Activated naive CD4-positive, alpha-beta T cell treated with anti-CD3 and anti-CD28 coated beads, Interleukin-2, amount 10 ng/mL, durations not matched to agents 7 days and 5 days (primary cell): ENCODE data around the gene GLOD4.
A peak's percentile ranks its signal among the peaks of the same experiment; 100 is the strongest.
"Not testable (repeated sequence)": the region's sequence is repeated elsewhere in the genome, so short reads cannot be mapped to it uniquely, and the experiment has no call there.

Source experiments
- CTCF ChIA-PET: fragments of 350-600 bp; sonication (Branson Sonifier 250); formaldehyde crosslinking; loops from one replicate; lab custom pipeline; 2021; ENCODE audit warnings: antibody characterized with exemption; lab: Charles Lee
- DNase-seq: peaks from one replicate; pipeline ENCODE4 v3.0.0-alpha.2; 2020
- H3K27ac Mint-ChIP-seq: one replicate; pipeline ENCODE4 v1.8.0; 2021; ENCODE audit warnings: mild to moderate bottlenecking, moderate library complexity, mixed read lengths
- H3K27me3 Mint-ChIP-seq: one replicate; pipeline ENCODE4 v1.8.0; 2021; ENCODE audit warnings: mild to moderate bottlenecking, mixed read lengths
- H3K36me3 Mint-ChIP-seq: one replicate; pipeline ENCODE4 v1.8.0; 2021; ENCODE audit warnings: mixed read lengths
- H3K4me1 Mint-ChIP-seq: one replicate; pipeline ENCODE4 v1.8.0; 2021; ENCODE audit warnings: mixed read lengths
- H3K4me3 Mint-ChIP-seq: one replicate; pipeline ENCODE4 v1.8.0; 2021; ENCODE audit warnings: mild to moderate bottlenecking, moderate library complexity, mixed read lengths
- H3K9me3 Mint-ChIP-seq: one replicate; pipeline ENCODE4 v1.8.0; 2021; ENCODE audit warnings: mixed read lengths

The GLOD4 gene

GRCh38 chr17:773467-774312, 8.4 kb downstream of the GLOD4 start:
- H3K4me1 Mint-ChIP-seq = peaks cover 6% of the 10 kb centered on the region
- no peaks in the 10 kb centered on the region for H3K27me3 Mint-ChIP-seq
- peaks cover 63% of the 10 kb centered on the region for H3K36me3 Mint-ChIP-seq
- H3K4me3 Mint-ChIP-seq = no peak overlapping the region
- H3K27ac Mint-ChIP-seq = no peak overlapping the region
- DNase-seq = no peak
- H3K9me3 Mint-ChIP-seq = no peaks in the 10 kb centered on the region
- CTCF ChIA-PET = interaction anchor here (0.6 kb wide), 1 partner anchor 20 kb away, joined by 3 read pairs; no protein-coding TSS in a partner anchor

- CTCF ChIA-PET = no interaction called here
- Mint-ChIP-seq H3K36me3 (peaks cover 62% of the 10 kb centered on the region), H3K27ac (no peak overlapping the region), H3K4me3 (no peak overlapping the region), H3K9me3 (no peaks in the 10 kb centered on the region), H3K27me3 (no peaks in the 10 kb centered on the region), H3K4me1 (peaks cover 6% of the 10 kb centered on the region)
- no peak for DNase-seq
Observed at GRCh38 chr17:773016-773415, 9.1 kb downstream of the GLOD4 start.

GRCh38 chr17:767076-767475, 15.0 kb downstream of the GLOD4 start:
- Mint-ChIP-seq H3K4me3 (no peak overlapping the region), H3K9me3 (no peaks in the 10 kb centered on the region), H3K27me3 (no peaks in the 10 kb centered on the region), H3K4me1 (no peaks in the 10 kb centered on the region), H3K36me3 (peaks cover 45% of the 10 kb centered on the region), H3K27ac (no peak overlapping the region)
- CTCF ChIA-PET = no interaction called here
- no peak for DNase-seq

GRCh38 chr17:760371-760770, 21.7 kb downstream of the GLOD4 start:
- Mint-ChIP-seq H3K9me3 (no peaks in the 10 kb centered on the region), H3K27ac (no peak overlapping the region), H3K27me3 (no peaks in the 10 kb centered on the region), H3K4me1 (no peaks in the 10 kb centered on the region), H3K36me3 (peaks cover 36% of the 10 kb centered on the region), H3K4me3 (no peak overlapping the region)
- CTCF ChIA-PET = interaction anchor here (1.8 kb wide), 1 partner anchor 9 kb away, joined by 4 read pairs; no protein-coding TSS in a partner anchor
- DNase-seq = no peak

- Mint-ChIP-seq H3K9me3 (no peaks in the 10 kb centered on the region), H3K27me3 (no peaks in the 10 kb centered on the region), H3K36me3 (peaks cover 32% of the 10 kb centered on the region), H3K27ac (no peak overlapping the region), H3K4me3 (no peak overlapping the region), H3K4me1 (no peaks in the 10 kb centered on the region)
- CTCF ChIA-PET = no interaction called here
- DNase-seq = no peak
Observed at GRCh38 chr17:759964-760363, 22.1 kb downstream of the GLOD4 start.

GRCh38 chr17:756010-756567, 26.0 kb downstream of the GLOD4 start:
- H3K27ac Mint-ChIP-seq, H3K9me3 Mint-ChIP-seq, H3K4me3 Mint-ChIP-seq, H3K27me3 Mint-ChIP-seq, DNase-seq, CTCF ChIA-PET: not testable (repeated sequence)
- peaks cover 18% of the 10 kb centered on the region for H3K36me3 Mint-ChIP-seq
- H3K4me1 Mint-ChIP-seq = peaks cover 13% of the 10 kb centered on the region

- H3K4me3 Mint-ChIP-seq, H3K27ac Mint-ChIP-seq, DNase-seq, H3K27me3 Mint-ChIP-seq, H3K9me3 Mint-ChIP-seq, CTCF ChIA-PET: not testable (repeated sequence)
- Mint-ChIP-seq H3K4me1 (peaks cover 20% of the 10 kb centered on the region), H3K36me3 (peaks cover 18% of the 10 kb centered on the region)
Observed at GRCh38 chr17:755319-755961, 26.6 kb downstream of the GLOD4 start.

- no peak for DNase-seq
- CTCF ChIA-PET = interaction anchor here (1.0 to 1.5 kb wide), 3 partner anchors 21 to 228 kb away, joined by 3 read pairs; partner anchors contain the start of genes GLOD4 and MRM3
- Mint-ChIP-seq H3K27me3 (no peaks in the 10 kb centered on the region), H3K4me1 (peaks cover 31% of the 10 kb centered on the region), H3K27ac (no peak overlapping the region), H3K4me3 (peak overlapping the region; percentile 52), H3K36me3 (peaks cover 18% of the 10 kb centered on the region), H3K9me3 (peaks cover 5% of the 10 kb centered on the region)
Observed at GRCh38 chr17:753418-753817, 28.7 kb downstream of the GLOD4 start.

GRCh38 chr17:752620-753219, 29.4 kb downstream of the GLOD4 start:
- CTCF ChIA-PET = interaction anchor here (1.0 to 1.5 kb wide), 3 partner anchors 21 to 228 kb away, joined by 3 to 4 read pairs (median 3); partner anchors contain the start of genes GLOD4 and MRM3
- Mint-ChIP-seq H3K9me3 (peaks cover 5% of the 10 kb centered on the region), H3K36me3 (peaks cover 25% of the 10 kb centered on the region), H3K27me3 (no peaks in the 10 kb centered on the region), H3K27ac (peak overlapping the region; percentile 92), H3K4me3 (peak overlapping the region; percentile 95), H3K4me1 (peaks cover 33% of the 10 kb centered on the region)
- no peak for DNase-seq

GRCh38 chr17:752002-752619, 30.0 kb downstream of the GLOD4 start, which contains the start of gene GEMIN4:
GEMIN4 (minus strand) TSS chr17:752264; CDS start chr17:752142, 122 bp downstream.
- Mint-ChIP-seq H3K27ac (peak within 1 kb of the TSS; percentile 92), H3K4me3 (peak within 1 kb of the TSS; percentile 95), H3K4me1 (peaks cover 33% of the 10 kb centered on the region), H3K36me3 (peaks cover 31% of the 10 kb centered on the region), H3K27me3 (no peaks in the 10 kb centered on the region), H3K9me3 (peaks cover 5% of the 10 kb centered on the region)
- DNase-seq = peak; percentile 97
- CTCF ChIA-PET = interaction anchor here (1.3 to 1.5 kb wide), 3 partner anchors 12 to 229 kb away, joined by 3 to 4 read pairs (median 4); partner anchors contain the start of genes GLOD4 and MRM3

GRCh38 chr17:751269-752001, 30.6 kb downstream of the GLOD4 start:
- CTCF ChIA-PET = interaction anchor here (1.2 to 1.3 kb wide), 2 partner anchors 10 to 11 kb away, joined by 4 read pairs; no protein-coding TSS in a partner anchor
- H3K4me3 Mint-ChIP-seq = peak overlapping the region; percentile 95

GRCh38 chr17:750431-751037, 31.5 kb downstream of the GLOD4 start:
- CTCF ChIA-PET = interaction anchor here (1.0 to 1.3 kb wide), 3 partner anchors 11 to 230 kb away, joined by 3 to 4 read pairs (median 4); no protein-coding TSS in a partner anchor
- Mint-ChIP-seq H3K36me3 (peaks cover 29% of the 10 kb centered on the region), H3K27ac (no peak overlapping the region), H3K4me1 (peaks cover 33% of the 10 kb centered on the region), H3K27me3 (no peaks in the 10 kb centered on the region), H3K9me3 (peaks cover 5% of the 10 kb centered on the region), H3K4me3 (peak overlapping the region; percentile 95)
- no peak for DNase-seq

More at GRCh38 chr17:751269-752001, 30.6 kb downstream of the GLOD4 start:
- DNase-seq = peak; percentile 74
- peaks cover 30% of the 10 kb centered on the region for H3K36me3 Mint-ChIP-seq
- peaks cover 33% of the 10 kb centered on the region for H3K4me1 Mint-ChIP-seq
- H3K27ac Mint-ChIP-seq = peak overlapping the region; percentile 92
- peaks cover 5% of the 10 kb centered on the region for H3K9me3 Mint-ChIP-seq
- no peaks in the 10 kb centered on the region for H3K27me3 Mint-ChIP-seq
